Mononuclear cell (primary cell): ENCODE measurements around the gene EPS8L2. TPM values are rescaled to one million over a fixed set of nuclear protein-coding genes. Genes with fewer than 3 reads are reported as not detected.

ENCODE experiments used
- H3K27me3 ChIP-seq: 2 replicates; pipeline ENCODE4 v1.6.0; 2011; ENCODE audit warnings: low read length, control low read depth; ENCODE audit not compliant: insufficient read depth
- H3K4me1 ChIP-seq: 2 replicates; pipeline ENCODE4 v1.5.1; 2011; ENCODE audit warnings: mild to moderate bottlenecking, low read length, control low read depth; ENCODE audit not compliant: insufficient read depth
- H3K4me3 ChIP-seq: 2 replicates; pipeline ENCODE4 v1.5.1; 2011; ENCODE audit warnings: mild to moderate bottlenecking, low read length, moderate library complexity
- H3K9me3 ChIP-seq: 2 replicates; pipeline ENCODE4 v1.5.1; 2011; ENCODE audit warnings: low read depth, mild to moderate bottlenecking, control low read depth, low read length
- total RNA-seq: library from RNA; depleted of rRNA; stranded (reverse); fragments of >200 nt; gene quantifications from one replicate; pipeline ENCODE4 v1.2.3, GENCODE V29; 2012

The EPS8L2 gene
- total RNA-seq, 1 donor, result 2.1 TPM

DNA sequence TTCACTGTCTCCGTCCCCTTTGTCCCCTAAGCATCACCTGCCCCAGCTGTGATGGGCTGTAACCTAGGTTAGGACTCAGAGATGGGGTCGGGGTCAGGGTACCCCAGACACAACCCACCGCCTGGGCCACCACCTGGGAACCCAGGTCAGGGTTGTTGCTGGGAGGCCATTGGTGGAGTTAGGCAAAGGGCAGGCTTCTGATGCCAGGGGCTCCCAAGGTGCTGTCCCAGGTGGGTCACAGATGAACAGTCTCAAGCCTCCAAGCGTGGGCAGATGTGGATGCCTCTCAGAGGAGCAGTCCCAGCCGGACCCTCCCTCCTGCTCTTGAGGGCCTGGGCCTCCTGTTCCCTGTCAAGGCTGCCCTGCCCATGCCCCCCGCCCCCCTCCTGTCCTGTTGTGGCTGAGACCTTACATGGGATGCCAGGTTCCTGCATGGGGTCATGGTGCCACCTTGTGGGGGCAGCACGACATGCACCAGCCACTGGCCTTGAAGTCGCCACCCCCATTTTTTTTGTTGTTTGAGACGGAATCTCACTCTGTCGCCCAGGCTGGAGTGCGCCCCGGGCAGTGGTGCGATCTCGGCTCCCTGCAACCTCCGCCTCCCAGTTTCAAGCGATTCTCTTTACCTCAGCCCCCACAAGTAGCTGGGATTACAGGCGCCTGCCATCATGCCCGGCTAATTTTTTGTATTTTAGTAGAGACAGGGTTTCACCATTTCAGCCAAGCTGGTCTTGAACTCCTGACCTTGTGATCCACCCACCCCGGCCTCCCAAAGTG, 59.2 kb downstream of the EPS8L2 start:
- Histone ChIP-seq H3K4me3 (no peak overlapping the region), H3K4me1 (no peaks in the 10 kb centered on the region), H3K9me3 (no peaks in the 10 kb centered on the region), H3K27me3 (no peaks in the 10 kb centered on the region)

- H3K27me3 ChIP-seq, result no peaks in the 10 kb centered on the region
Observed at GRCh38 chr11:765802-766091, 59.7 kb downstream of the EPS8L2 start.

DNA sequence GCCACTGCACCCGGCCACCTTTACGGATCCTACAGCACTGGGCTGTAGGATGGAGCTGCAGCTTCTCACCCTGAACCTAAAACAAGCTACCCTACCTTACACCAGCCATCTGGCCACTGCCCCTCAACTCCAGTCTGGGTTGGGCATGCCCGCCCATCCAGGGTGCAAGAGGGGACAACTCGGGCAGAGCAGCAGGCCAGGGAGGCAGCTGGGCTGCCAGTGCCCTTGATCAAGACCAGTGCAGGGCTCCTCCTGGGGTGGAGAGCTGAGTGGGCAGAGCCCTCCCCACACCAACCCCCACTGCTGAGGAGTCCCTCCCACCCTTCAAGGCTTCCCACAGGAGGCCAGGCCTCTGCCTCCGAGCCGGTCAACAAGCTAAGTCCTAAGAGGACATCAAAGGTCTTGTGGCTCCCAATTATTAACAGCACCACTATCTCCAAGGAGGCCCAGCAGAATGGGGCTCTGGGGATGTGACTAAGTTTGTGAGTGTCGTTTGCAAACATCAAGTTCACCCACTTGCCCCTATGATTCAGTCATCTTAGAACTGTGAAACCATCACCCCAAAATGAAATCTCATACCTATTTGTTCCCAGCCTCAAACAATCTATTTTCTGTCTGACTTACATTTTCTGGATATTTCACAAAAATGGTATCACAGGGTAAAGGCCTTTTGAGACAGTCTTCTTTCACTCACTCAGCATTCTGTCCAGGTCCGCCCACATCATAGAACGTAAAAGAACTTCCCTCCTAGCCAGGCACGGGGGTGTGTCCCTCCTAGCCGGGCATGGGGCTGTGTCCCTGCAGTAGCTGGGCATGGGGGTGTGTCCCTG, 60.3 kb downstream of the EPS8L2 start:
- no peaks in the 10 kb centered on the region for H3K9me3 ChIP-seq
- H3K4me1 ChIP-seq, result no peaks in the 10 kb centered on the region
- no peak overlapping the region for H3K4me3 ChIP-seq
- no peaks in the 10 kb centered on the region for H3K27me3 ChIP-seq

More at GRCh38 chr11:765802-766091, 59.7 kb downstream of the EPS8L2 start:
- H3K4me1 ChIP-seq, result no peaks in the 10 kb centered on the region
- H3K9me3 ChIP-seq, result no peaks in the 10 kb centered on the region
- no peak overlapping the region for H3K4me3 ChIP-seq

DNA sequence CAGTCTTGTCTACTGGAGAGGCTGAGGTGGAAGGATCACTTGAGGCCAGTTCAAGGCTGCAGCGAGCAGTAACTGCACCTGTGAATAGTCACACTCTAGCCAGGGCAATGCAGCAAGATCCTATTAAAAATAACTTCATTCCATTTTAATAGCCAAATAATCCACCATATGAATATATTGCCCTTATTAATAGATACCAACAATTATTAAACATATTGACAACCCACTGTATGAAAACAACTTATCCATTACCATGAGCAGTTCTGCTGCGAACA, 60.8 kb downstream of the EPS8L2 start:
- no peak overlapping the region for H3K4me3 ChIP-seq
- H3K4me1 ChIP-seq, result no peaks in the 10 kb centered on the region
- no peaks in the 10 kb centered on the region for H3K9me3 ChIP-seq
- no peaks in the 10 kb centered on the region for H3K27me3 ChIP-seq

DNA sequence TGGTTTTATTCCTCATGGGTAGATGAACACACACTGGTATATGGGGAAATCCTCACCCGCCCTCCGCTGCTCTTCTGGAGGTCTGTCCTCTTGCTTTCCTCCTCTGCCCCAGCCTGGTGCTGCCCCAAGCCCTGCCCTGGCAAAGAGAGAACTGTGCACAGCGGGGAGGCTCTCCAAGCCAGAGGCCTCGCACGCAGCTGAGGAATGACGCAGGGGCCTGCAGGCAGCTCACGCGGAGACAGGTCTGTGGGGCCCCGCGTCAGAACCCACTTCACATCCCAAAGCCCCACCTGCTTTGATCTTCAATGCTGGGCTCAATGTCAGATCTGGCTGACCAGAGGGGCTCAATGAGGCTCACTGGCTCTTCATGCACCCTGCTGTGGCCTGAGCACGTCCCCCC, 61.2 kb downstream of the EPS8L2 start:
- Histone ChIP-seq H3K4me1 (no peaks in the 10 kb centered on the region), H3K4me3 (no peak overlapping the region), H3K27me3 (no peaks in the 10 kb centered on the region), H3K9me3 (no peaks in the 10 kb centered on the region)

DNA sequence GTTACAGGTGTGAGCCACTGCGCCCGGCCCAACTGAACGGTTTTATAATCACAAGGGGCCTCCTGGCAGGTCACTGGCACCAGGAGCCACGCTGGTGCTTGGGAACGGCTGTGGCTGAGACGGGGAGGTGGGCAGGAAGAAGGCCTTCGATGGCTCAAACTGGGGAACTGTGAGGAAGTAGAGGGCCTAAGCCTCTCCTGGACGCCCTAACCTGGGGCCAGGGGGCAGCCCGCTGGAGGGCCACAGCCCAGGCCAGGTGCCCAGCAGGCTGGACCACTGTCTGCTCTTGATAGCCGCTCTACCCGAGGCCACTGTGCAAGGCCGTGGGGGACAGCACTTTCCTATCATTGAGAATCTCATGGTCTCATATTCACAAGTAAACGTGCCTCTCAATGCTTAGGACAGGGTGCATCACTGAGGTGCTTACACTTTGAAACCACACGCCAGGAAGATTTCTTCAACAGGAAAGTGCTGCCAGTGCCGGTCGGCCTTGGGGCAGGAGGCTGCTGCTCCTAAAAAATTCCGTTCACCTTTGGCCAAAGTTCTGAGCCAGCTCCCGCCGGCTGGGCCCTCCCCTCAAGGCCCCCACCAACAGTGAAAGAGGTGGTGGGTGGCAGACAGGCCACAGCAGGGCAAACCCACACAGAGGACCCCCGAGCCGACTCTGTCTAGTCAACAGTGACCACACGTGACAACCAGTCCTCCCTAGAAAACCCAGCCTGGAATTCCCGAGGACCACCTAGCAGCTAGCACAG, 64.0 kb downstream of the EPS8L2 start:
- no peak overlapping the region for H3K4me3 ChIP-seq
- no peaks in the 10 kb centered on the region for H3K27me3 ChIP-seq
- peaks cover 1% of the 10 kb centered on the region for H3K4me1 ChIP-seq
- no peaks in the 10 kb centered on the region for H3K9me3 ChIP-seq

DNA sequence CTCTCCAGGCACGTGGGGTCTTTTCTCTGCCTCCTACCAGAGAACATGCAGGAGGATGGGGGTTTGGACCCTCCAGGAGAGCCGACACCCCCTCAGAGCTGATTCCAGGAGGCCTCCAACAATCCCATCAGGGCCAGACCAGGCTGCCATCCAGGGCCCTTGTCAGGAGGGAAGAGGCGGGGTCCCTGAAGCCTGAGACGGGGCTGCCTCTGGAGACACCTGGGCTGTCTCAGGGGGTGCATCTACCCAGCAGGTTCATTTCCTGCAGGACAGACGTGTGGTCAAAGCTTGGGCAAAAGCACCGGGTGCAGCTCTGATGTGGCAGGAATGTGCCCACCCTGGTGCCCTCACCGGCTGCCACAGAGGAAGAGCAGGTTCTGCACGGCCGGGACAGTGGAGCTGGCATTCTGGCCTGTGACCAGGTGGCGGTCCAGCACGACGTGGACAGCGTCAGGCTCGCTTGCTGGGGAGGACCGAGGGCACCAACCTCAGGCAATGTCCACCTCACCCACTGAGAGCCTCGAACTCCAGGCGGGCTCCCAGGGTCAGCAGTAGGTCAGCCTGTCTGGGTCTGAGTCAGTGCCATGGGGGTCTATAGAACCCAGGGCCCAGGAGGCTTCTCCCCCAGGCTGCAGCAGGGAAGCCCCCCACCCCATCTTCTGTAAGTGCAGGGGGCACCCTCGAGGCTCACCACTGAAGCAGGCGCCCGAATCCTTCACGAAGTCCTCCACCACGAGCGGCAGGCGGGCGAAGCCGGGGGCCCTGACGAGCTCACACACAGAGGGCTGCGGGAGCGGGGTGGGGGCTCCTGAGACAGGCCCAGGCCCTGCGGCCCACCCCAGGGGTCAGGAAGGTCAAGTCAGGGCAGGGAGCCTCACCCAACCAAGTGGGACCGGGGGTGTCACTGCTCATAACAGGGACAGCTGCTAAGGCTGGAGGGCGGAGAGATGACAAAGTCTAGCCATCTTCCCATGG, 64.9 kb downstream of the EPS8L2 start:
- Histone ChIP-seq H3K9me3 (no peaks in the 10 kb centered on the region), H3K4me3 (no peak overlapping the region), H3K27me3 (no peaks in the 10 kb centered on the region), H3K4me1 (peaks cover 10% of the 10 kb centered on the region)

DNA sequence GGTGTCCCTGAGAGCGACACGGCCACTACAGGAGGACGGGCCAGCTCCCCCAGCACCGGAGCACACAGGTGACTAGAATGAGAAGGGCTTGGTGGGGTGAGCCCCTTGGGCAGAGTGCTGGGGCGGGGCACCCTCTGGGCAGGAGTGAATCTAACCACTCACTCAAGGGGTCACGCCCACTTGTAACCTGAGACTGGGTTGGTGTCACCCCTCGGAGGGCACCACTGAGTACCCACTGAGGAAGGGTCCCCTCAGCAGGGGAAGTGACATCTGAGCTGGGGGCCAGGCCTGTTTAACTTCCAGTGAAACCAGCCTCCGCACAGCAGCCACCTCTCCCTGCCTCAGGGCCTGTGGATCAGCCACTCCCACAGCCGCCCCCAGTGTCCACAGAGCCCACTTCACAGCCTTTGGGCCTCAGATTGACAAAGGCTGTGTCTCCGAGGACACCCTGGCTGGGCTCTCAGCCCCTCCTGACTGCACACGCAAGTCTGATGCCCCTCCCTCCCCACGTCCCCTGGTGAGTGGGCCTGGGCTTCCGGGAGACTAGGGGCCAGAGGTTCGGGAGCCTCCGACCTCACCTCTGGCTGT, 65.7 kb downstream of the EPS8L2 start:
- no peak overlapping the region for H3K4me3 ChIP-seq
- no peaks in the 10 kb centered on the region for H3K9me3 ChIP-seq
- no peaks in the 10 kb centered on the region for H3K27me3 ChIP-seq
- peaks cover 18% of the 10 kb centered on the region for H3K4me1 ChIP-seq

DNA sequence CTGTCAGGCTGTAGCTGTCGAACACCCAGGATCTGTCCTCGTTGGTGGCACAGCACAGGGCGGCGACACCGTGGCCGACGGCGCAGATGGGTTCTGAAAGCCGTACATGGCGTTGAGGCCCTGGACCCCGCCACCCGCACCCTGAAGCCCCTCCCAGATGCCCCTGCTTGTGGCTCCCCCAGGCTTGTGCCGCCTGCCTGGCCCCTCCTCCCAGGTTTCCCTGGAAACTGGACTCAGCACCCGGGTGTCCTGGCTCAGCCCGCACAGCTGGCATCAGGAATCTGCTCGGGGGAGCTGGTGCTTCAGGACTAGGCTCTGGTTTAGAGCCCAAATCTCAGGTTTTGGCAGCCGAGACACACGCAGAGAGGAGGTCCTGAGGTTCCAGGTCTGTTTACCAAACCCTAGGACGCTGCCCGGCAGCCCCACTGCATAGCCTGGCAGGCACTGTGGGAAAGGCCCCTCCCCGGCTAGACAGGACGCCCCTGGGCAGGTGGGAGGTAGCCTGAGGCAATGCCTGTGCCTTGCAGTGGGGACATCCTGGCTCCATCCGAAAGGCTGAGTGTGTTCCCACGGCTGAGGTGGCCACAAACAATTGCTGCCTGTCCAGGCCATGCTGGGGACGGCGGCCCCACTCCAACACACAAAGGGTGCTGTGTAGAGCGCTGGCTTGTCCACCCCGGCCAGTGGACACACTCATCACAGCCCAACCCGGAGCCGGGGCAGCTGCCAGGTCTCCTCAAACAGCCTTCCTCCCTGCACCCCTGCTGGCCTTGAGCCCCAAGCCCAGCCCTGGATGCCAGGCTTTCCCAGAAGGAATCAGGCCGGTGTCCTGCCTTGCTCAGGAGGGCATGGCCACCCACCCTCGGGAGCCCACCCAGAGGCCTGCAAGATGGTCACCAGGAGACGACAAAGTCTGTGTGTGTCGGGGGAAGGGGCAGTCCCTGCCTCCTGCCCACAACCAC, 66.7 kb downstream of the EPS8L2 start:
- Histone ChIP-seq H3K27me3 (no peaks in the 10 kb centered on the region), H3K4me3 (no peak overlapping the region), H3K9me3 (no peaks in the 10 kb centered on the region), H3K4me1 (peaks cover 19% of the 10 kb centered on the region)

GRCh38 chr11:773425-773824, 67.4 kb downstream of the EPS8L2 start:
- H3K9me3 ChIP-seq, result no peaks in the 10 kb centered on the region
- H3K4me1 ChIP-seq, result peaks cover 24% of the 10 kb centered on the region
- H3K27me3 ChIP-seq, result no peaks in the 10 kb centered on the region
- no peak overlapping the region for H3K4me3 ChIP-seq

DNA sequence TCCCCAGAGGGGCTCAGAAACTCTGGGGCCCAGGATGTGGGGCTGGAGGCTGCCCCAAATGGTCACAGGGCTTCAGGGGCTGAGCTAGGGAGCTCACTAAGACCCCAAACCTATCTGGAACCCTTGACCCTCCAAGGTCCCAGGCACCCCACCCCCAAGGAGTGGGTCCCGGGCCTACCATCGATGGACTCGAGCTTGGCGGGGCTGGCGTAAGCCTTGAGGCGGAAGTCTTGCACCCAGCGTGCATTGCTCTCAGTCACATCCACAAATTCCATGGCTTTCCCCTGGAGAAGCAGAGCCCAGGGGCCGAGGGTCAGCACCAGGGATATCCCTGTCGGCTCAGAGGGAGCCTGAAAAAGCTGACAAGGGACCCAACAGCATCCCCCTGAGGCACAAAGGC, 67.8 kb downstream of the EPS8L2 start:
- no peaks in the 10 kb centered on the region for H3K9me3 ChIP-seq
- H3K27me3 ChIP-seq, result no peaks in the 10 kb centered on the region
- H3K4me1 ChIP-seq, result peaks cover 28% of the 10 kb centered on the region
- H3K4me3 ChIP-seq, result no peak overlapping the region

- Histone ChIP-seq H3K4me3 (no peak overlapping the region), H3K4me1 (peaks cover 30% of the 10 kb centered on the region), H3K27me3 (no peaks in the 10 kb centered on the region), H3K9me3 (no peaks in the 10 kb centered on the region)
Observed at GRCh38 chr11:774873-775592, 69.0 kb downstream of the EPS8L2 start.

DNA sequence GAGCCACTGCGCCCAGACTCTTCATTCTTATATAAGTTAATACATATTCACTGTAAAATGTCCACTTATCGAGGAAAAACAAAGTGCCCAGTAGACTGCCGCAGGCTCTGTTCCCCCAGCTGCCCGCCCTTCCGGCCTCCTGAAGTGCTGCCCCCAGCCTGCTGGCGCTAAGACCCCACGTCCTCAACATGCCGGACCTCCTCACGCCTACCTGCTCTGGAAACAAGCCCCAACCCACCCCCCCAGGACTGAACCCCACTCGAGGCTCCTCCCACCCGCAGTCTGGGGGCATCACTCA, 70.2 kb downstream of the EPS8L2 start:
- Histone ChIP-seq H3K9me3 (no peaks in the 10 kb centered on the region), H3K27me3 (no peaks in the 10 kb centered on the region), H3K4me3 (peak overlapping the region; percentile 43), H3K4me1 (peaks cover 30% of the 10 kb centered on the region)
